Retina (tissue), 1 donor: ENCODE measurements around the gene NBEAL1.
"Not testable (repeated sequence)": the region's sequence is repeated elsewhere in the genome, so short reads cannot be mapped to it uniquely, and the experiment has no call there.

ENCODE experiments used
- DNase-seq: peaks from one replicate; pipeline ENCODE4 v3.0.0-alpha.2; 2016

The NBEAL1 gene

DNA sequence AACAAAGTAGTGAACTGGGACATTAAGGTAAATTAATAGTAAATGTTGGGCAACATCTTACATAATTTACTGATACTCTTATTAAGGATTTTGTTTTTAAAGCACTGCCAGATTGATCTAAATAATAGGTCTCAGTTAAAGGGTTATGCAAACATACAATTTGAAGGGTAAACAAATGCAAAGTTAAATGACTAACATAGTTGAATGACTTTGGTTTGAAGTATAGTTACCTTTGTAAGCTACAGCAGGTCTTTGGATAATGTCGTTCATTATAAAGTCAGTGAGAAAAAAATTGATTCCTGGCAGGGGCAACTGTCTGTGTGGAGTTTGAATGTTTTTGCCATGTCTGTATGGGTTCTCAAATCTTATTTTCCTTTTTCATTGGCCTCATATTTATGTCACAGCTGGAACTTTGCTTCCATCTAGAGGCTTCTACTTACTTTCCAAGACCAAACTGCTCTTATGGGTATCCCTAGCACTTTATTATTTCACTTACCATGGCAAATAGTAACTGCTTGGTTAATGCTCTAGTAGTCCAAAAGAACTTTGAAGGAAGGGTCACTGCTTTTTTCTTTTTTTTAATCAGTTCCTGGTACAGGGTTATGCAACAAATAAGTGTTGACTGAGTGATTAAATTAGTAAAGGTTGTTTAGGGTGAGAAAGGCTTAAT, 107.8 kb downstream of the NBEAL1 start:
- DNase-seq = no peak

DNA sequence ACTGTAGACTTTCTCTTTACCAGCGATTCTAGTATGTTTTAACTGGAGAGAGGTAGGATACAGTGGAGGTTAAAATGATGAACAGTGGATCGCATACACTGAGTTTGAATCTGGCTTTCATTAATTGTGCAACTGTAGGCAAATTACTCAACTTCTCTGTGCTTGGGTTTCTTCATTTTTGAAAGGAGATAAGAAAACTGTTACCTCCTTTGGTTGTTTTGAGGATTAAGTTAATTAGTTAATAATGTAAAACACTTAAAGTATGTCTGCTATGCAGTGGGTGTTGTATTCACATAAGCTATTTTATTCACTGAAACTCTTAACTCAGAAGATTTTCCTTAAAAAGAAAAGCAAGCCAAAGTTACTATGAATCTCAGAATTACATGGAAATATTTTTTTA, 112.3 kb downstream of the NBEAL1 start:
- DNase-seq = no peak

DNA sequence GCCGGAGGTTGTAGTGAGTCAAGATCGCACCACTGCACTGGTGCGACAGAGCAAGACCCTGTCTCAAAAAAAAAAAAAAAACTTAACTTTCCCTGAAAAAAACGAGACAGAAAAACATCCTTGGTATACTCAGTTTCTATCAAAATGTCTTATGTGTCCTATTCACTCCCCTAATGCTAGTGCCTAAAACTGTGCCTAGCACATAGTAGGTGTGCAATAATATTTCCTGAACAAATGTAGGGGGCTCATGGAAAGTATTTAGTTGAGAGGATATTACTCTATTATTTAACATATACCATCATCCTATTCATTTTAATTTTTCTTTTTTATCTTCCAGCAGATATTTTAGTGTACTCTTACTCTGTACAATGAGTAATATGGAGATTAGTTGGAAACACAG, 120.4 kb downstream of the NBEAL1 start:
- no peak for DNase-seq

DNA sequence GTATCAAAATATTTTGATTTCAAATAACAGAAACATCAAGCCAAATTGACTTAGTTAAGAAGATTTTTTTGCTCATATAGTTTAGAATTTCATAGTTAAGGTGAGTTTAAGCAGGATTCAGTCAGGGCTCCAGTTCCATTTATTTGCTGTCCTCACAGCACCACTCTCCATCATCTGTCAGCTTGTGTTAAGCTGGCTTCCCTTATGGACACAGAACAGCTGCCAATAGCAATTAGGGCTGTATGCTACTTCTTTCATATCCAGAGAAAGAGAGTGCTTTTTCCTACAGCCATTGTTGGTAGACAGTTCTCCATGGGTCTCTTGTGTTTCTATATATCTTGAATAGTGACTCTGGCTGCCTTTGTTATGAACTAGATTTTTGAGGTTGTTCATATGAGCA, 128.7 kb downstream of the NBEAL1 start:
- DNase-seq = peak; percentile 28

- no peak for DNase-seq
These were observed 134.5 kb downstream of the NBEAL1 start for GRCh38 chr2:203149194-203149593.

DNA sequence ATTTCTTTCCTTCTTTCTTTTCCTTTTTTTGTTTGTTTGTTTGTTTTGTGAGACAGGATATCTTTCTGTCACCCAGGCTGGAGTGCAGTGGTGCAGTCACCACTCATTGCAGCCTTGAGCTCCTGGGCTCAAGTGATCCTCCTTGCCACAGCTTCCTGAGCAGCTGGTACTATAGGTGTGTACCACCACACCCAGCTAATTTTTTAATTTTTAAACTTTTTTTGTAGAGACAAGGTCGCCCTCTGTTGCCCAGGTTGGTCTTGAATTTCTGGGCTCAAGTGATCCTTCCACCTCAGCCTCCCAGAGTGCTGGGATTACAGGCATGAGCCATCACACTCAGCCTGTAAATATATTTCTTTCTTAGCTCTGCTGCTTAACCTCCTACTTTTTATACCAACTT, 140.7 kb downstream of the NBEAL1 start:
- no peak for DNase-seq

DNA sequence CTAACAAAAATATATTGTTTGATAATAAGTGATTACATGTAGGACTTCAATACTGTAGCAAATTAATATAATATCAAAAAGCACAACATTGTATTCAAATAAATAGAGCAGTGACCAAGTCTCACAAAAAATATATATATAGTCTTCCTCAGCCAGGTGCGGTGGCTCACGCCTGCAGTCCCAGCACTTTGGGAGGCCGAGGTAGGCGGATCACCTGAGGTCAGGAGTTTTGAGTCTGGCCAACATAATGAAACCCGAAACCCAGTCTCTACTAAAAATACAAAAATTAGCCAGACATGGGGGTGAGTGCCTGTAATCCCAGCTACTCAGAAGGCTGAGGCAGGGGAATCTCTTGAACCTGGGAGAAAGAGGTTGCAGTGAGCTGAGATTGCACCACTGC, 148.0 kb downstream of the NBEAL1 start:
- not testable (repeated sequence) for DNase-seq

DNA sequence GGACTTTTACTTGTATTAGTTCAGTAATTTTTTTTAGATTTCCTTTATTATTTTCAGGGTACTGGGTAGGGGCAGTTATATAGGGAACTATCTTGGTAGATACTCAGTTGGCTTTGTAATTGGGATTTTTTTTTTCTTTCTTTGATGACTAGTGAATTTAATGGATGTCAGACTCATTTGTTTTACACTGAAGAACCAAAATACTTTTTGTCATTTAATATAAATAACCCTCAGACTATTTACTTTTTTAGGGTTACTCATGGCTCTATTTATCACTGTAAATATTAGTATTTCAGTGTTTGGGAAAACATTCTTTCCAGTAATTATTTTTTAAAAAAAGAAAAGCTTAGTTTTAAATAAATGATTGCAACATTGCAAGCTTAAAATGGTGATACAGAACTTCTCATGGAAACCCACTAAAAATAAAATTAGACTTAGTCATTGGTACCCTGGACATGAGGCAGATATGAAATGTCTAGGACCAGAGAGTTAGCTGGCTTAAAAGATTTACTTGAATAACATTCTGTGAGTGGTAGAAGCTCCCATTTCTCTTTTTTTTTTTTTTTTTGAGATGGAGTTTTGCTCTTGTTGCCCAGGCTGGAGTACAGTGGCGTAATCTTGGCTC, 149.7 kb downstream of the NBEAL1 start:
- no peak for DNase-seq

DNA sequence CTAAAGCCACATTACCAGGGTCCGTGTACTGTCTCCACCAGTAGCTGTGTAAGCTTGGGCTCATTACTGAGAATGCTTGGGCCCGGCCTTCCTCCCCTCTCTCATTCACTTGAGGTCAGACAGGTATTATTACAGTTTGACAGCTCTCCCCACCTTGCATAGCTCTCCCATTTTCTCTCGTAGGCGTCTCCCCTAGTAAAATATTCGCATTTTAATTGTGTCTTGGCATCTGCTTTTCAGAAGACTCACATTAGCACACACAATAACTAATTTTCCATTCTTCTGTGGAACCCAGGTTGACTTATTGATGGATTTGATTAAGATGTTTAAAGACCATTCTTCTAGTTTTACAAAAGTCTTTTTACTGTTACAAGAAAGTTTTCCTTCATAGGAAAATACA, 153.1 kb downstream of the NBEAL1 start:
- no peak for DNase-seq

- DNase-seq = no peak
These were observed 155.8 kb downstream of the NBEAL1 start for GRCh38 chr2:203170502-203170901.

DNA sequence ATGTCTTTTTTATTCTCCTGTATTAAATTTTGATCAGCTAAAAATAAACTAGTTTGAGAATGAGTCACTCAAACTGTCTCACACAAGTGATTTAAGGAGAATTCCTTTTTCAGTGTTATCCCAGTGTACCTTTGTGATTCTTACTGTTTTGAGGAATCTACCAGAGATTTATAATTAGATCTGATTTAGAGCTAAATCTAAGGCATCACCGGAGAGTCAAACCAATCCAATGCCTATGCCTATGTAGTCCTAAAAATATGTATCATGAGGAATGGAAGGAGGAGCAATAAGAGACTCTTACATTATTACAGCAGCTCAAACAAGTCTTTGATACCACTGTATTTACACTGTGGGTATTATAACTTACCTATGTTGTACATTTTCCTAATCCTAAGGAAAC, 160.7 kb downstream of the NBEAL1 start:
- DNase-seq = no peak

DNA sequence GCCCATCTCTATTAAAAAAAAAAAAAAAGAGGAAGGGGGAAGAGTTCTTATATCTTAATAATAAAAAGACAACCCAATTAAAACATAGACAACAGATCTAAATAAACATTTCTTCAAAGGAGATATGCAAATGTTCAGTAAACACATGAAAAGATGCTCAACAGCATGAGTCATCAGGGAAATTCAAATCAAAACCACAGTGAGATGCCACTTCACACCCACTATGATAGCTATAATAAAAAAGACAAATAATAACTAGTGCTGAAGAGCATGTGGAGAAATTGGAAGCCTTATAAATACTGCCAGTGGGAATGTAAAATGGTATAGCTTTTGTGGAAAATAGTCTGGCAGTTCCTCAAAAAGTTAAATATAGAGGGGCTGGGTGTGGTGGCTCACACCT, 162.7 kb downstream of the NBEAL1 start:
- no peak for DNase-seq

GRCh38 chr2:203185864-203186263, 171.2 kb downstream of the NBEAL1 start:
- DNase-seq = no peak

- not testable (repeated sequence) for DNase-seq
These were observed 175.9 kb downstream of the NBEAL1 start for GRCh38 chr2:203190547-203190946.

GRCh38 chr2:203191026-203191425, 176.4 kb downstream of the NBEAL1 start:
- not testable (repeated sequence) for DNase-seq

- DNase-seq = no peak
These were observed 177.3 kb downstream of the NBEAL1 start for GRCh38 chr2:203191961-203192360.

DNA sequence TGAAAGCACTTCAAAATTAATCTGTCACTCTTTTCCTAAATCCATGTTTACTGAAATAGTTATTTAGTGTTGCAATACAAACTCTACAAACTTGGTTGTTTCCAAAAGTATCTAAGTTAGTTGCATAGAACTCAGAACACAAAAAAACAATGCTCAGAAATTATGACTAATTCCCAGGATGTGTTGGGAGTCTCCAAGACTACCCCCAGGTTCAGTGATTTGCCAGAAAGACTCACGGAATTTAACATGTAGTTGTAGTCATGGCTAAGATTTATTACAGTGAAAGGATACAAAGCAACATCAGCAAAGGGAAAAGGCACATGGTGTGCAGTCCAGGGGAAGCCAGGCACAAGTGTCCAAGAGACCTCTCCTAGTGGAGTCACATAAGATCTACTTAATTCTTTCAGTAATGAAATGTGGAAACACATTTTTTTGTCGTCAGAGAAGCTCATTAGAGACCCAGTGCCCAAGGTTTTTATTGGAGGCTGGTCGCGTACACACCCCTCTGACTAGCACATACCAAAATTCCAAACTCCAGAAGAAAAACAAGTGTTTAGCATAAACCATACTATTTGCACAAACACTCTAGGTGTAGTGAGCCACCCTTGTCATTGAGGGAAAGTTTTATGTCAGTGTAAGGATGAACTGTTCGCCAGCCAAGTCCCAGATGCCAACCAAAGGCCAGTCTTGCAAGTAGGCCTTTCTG, 180.8 kb downstream of the NBEAL1 start:
- no peak for DNase-seq

DNA sequence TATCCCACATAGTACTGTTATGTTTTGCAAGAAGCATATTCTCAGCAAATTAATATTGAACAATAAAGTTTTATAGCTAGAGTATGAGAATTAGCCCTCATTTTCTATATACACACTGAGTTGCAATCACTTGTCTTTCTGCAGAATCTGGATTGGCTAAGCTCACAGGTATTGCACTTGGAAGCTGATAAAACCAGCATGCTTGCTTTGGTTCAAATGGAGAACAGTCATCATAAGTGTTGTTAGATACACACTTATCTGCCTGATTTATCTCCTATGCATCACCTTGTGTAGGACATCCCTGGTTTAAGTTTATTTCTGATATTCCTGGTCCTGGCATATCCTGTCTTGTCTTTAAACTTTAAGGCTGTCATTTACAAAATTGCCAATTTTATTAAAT, 186.2 kb downstream of the NBEAL1 start:
- DNase-seq = no peak

DNA sequence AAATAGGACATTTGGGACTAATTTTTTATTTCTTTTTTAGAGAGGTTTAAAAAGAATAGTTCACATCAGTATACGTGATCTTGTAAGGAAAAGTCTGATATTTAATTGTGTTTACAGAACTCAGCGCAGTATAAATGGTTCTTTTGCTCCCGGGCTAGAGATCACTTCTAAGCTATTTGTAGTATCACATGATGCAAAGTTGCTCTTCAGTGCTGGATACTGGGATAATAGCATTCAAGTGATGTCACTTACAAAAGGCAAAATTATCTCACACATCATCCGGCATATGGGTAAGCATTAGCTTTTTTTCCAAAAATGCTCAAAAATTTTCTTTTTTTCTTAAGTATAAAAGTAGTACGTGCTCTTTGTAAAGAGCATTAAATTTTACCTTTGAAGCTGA, 186.8 kb downstream of the NBEAL1 start:
- DNase-seq = no peak

DNA sequence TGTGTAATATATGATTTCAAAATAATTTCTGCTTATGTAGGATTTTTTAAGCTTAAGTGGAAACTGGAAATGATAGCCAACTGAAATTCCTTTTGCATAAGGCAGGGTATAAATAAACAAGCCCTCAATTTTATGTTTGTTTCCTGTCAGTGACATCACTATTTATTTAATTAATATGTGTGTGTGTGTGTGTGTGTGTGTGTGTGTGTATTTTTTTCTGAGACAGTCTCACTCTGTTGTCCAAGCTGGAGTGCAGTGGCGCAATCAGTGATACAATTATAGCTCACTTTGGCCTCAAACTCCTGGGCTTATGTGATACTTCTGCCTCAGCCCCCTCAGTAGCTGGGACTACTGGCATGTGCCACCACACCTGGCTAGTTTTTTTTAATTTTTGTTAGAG, 194.9 kb downstream of the NBEAL1 start:
- DNase-seq = no peak

- DNase-seq = peak; percentile 7
These were observed 210.9 kb downstream of the NBEAL1 start for GRCh38 chr2:203225423-203226039.

DNA sequence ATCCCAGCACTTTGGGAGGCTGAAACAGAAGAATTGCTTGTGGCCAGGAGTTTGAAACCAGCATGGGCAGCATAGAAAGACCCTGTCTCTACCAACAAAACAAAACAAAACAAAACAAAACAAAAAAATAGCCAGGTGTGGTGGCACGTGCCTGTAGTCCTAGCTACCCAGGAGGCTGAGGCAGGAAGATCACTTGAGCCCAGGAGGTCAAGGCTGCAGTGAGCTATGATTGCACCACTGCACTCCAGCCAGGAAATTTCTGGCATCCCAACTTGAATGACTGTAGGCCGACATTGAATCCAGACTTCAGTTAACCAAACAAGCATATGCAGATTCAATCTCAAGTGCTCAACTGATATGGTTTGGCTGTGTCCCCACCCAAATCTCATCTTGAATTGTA, 215.0 kb downstream of the NBEAL1 start:
- DNase-seq = not testable (repeated sequence)

GRCh38 chr2:203237346-203238238, 222.9 kb downstream of the NBEAL1 start:
- no peak for DNase-seq
